Measurements from ENCODE around the gene PCNX2.

Gene PCNX2

DNA sequence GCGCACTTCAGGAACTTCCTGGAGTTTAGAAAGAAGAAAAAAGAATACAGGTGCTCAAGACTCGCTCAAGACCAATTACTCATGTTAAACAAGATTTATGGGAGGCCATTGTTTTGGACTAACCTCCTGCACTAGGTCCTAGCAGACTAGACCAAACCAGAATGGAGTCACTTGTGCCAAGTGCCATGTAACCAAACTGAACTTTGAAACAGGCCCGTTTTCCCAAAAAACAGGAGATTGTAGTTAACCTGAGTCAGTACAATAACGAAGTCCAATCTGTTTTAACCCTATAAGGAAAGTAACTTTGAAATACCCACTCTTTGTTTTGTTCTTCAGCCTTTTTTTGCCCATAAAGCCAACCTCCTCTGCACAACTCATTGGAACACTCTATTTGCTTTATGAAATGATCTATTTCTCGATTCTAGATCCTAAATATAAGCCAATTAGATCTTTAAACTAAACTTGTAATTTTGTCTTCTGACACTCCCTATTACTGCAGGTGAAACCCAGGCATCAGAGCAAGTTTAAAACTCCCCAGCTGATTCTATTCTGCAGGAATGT lies 345.8 kb downstream of the PCNX2 start:
- Histone ChIP-seq H3K36me3 (ENCODE audit: control insufficient read depth, insufficient read depth, low read length) (no peaks in the 10 kb centered on the region), H3K4me3 (replicated peaks; ENCODE audit: low read depth, low read length) (peak overlapping the region; percentile 92), H3K27me3 (replicated peaks; ENCODE audit: control insufficient read depth, insufficient read depth, low read length) (no peaks in the 10 kb centered on the region)
- DNase-seq (ENCODE audit: extremely low read depth, insufficient read length) = no peak
- TF ChIP-seq, protein P1, sequence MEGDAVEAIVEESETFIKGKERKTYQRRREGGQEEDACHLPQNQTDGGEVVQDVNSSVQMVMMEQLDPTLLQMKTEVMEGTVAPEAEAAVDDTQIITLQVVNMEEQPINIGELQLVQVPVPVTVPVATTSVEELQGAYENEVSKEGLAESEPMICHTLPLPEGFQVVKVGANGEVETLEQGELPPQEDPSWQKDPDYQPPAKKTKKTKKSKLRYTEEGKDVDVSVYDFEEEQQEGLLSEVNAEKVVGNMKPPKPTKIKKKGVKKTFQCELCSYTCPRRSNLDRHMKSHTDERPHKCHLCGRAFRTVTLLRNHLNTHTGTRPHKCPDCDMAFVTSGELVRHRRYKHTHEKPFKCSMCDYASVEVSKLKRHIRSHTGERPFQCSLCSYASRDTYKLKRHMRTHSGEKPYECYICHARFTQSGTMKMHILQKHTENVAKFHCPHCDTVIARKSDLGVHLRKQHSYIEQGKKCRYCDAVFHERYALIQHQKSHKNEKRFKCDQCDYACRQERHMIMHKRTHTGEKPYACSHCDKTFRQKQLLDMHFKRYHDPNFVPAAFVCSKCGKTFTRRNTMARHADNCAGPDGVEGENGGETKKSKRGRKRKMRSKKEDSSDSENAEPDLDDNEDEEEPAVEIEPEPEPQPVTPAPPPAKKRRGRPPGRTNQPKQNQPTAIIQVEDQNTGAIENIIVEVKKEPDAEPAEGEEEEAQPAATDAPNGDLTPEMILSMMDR (IDR thresholded peaks at IDR 0.05; ENCODE audit: insufficient read depth, low read length, poor library complexity, severe bottlenecking) = no peak

DNA sequence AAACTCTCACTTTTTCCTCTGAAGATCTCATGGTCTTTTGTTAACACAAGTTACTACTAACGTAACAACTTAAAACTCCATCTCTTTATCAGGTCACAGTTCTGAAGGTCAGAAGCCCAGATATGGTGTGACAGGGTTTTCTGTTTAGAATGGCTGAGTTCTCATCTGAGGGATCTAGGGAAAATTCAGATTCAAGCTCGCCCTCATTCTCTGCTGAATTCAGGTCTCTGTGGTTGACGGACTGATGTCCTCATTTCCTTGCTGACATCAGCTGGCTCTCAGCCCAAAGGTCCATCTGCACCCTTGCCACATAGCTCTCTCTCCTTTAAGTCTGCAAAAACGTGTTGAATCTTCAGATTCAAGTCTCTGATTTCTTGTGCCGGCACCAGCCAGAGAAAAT lies 351.2 kb downstream of the PCNX2 start:
- TF ChIP-seq, protein P1 (IDR thresholded peaks at IDR 0.05; ENCODE audit: insufficient read depth, low read length, poor library complexity, severe bottlenecking) = no peak
- Histone ChIP-seq H3K4me3 (replicated peaks; ENCODE audit: low read depth, low read length) (no peak overlapping the region), H3K36me3 (ENCODE audit: control insufficient read depth, insufficient read depth, low read length) (no peaks in the 10 kb centered on the region), H3K27me3 (replicated peaks; ENCODE audit: control insufficient read depth, insufficient read depth, low read length) (no peaks in the 10 kb centered on the region)
- DNase-seq (ENCODE audit: extremely low read depth, insufficient read length) = no peak

DNA sequence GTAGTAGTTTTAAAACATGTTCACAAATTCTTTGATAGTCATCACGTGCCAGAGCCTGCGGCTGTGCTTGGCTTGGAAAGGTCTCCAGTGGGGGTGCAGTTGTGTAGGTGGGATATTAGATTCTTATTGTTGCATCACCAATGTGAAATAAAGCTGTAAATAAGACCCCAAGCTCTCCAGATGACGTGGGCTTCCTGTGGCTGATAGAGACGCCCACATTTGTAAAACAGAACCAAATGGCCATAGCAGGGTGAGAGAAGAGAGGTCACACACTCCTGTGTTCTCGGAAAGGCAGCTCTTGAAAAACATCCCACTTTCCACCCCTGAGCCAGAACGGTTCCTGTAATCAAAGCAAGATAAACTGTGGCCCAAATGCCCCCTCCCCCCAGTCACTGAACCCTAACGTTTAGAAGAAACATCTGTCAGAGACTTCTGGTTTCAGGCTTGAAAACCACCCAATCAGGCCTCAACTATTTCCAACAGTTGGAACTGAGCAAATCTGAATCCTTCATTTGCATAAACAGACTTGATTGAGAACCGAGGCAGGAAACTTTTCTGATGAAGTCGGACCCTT lies 351.8 kb downstream of the PCNX2 start:
- TF ChIP-seq, protein P1 (IDR thresholded peaks at IDR 0.05; ENCODE audit: insufficient read depth, low read length, poor library complexity, severe bottlenecking) = no peak
- DNase-seq (ENCODE audit: extremely low read depth, insufficient read length) = no peak
- H3K27me3 ChIP-seq (replicated peaks; ENCODE audit: control insufficient read depth, insufficient read depth, low read length) = no peaks in the 10 kb centered on the region

DNA sequence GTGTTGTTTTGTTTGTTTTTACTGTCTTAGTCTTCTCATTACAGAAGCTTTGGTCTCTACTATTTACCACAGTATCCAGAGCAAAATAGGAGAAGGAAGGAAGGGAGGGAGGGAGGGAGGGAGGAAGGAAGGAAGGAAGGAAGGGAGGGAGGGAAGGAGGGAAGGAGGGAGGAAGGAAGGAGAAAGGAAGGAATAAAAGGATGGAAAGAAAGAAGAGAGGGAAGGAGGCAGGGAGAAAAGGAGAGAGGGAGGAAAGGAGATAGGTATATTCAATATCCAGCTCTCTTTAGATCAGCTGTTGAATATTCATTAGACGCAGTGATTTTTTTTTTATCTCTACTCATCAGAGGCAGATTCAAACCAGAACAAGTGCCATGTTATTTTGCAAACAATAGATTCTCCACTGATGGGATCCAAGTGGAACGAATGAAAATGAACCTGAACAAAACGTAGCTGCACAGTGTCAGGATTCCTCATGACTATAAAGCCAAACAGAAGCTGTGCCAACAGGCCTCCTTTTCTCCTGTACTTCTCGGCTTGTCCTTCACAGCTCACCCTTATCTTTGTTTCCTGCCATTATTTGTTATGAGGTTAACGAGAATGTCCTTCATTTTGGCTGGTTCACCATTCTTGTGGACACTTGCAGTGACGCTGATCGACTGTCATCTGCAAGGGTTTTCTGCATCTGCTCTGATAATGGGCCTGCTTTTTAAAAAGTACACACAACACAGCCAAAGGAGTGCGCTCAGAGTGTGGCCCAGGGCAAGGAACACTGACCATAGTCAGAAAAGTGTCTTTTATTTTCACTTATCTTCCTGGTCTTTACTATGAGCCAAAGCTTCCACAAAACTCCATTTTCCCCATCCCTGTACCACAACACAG lies 352.9 kb downstream of the PCNX2 start:
- TF ChIP-seq, protein P1 (IDR thresholded peaks at IDR 0.05; ENCODE audit: insufficient read depth, low read length, poor library complexity, severe bottlenecking) = no peak
- Histone ChIP-seq H3K36me3 (ENCODE audit: control insufficient read depth, insufficient read depth, low read length) (no peaks in the 10 kb centered on the region), H3K4me3 (replicated peaks; ENCODE audit: low read depth, low read length) (no peak overlapping the region), H3K27me3 (replicated peaks; ENCODE audit: control insufficient read depth, insufficient read depth, low read length) (no peaks in the 10 kb centered on the region)
- no peak for DNase-seq (ENCODE audit: extremely low read depth, insufficient read length)

More for the DNA sequence above, 351.8 kb downstream of the PCNX2 start:
- no peak overlapping the region for H3K4me3 ChIP-seq (replicated peaks; ENCODE audit: low read depth, low read length)
- no peaks in the 10 kb centered on the region for H3K36me3 ChIP-seq (ENCODE audit: control insufficient read depth, insufficient read depth, low read length)

DNA sequence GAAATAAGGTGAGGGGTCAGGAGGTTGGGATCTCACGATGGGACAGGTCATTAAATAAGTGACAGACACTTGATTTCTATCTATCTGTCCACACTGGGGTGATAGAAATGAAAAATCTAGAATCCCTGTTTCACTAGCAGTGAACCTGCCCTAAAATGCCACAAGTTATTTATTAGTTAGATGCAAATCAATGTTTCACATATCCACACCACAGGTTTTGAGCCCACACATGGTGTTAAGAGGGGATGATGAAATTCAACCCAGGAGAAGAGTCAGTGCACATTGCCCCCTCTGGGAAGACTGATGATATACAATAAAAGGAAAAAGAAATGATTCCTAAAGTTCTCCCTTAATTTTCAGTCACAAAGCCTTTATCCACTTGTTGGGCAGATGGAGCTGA lies 355.3 kb downstream of the PCNX2 start:
- TF ChIP-seq, protein P1 (IDR thresholded peaks at IDR 0.05; ENCODE audit: insufficient read depth, low read length, poor library complexity, severe bottlenecking) = no peak
- Histone ChIP-seq H3K36me3 (ENCODE audit: control insufficient read depth, insufficient read depth, low read length) (no peaks in the 10 kb centered on the region), H3K27me3 (replicated peaks; ENCODE audit: control insufficient read depth, insufficient read depth, low read length) (no peaks in the 10 kb centered on the region), H3K4me3 (replicated peaks; ENCODE audit: low read depth, low read length) (no peak overlapping the region)
- DNase-seq (ENCODE audit: extremely low read depth, insufficient read length) = no peak

Measured in GM06990 (cell line).